Stomach (tissue), 9 donors: Measurements from ENCODE around the gene IQCN. TPM values are rescaled to one million over a fixed set of nuclear protein-coding genes. Genes with fewer than 3 reads are reported as not detected.

Source experiments
- DNase-seq, 2 donors: peaks; one replicate each; pipeline versions ENCODE4 v3.0.0 to v3.0.0-alpha.2; 2013 to 2019
- H3K27ac ChIP-seq, 5 donors: fragments of 200-600 bp in 4 of 5; sonication (generic) in 4 of 5; one replicate each; pipeline ENCODE4 v1.5.1; 2013 to 2019; ENCODE audit warnings: mild to moderate bottlenecking in 1 of 5, moderate library complexity in 1 of 5
- H3K27me3 ChIP-seq, 3 donors: fragments of 200-600 bp; sonication (generic); one replicate each; pipeline ENCODE4 v1.5.1; 2017 to 2019; ENCODE audit warnings: mixed run types in 1 of 3
- H3K36me3 ChIP-seq, 4 donors: fragments of 200-600 bp; sonication (generic); 1 replicate in 3 of 4; 2 replicates in 1 of 4; pipeline ENCODE4 v1.5.1; 2016 to 2019
- H3K4me1 ChIP-seq, 4 donors: fragments of 200-600 bp; sonication (generic); one replicate each; pipeline ENCODE4 v1.5.1; 2016 to 2019
- H3K4me3 ChIP-seq, 4 donors: fragments of 200-600 bp; sonication (generic) in 3 of 4; one replicate each; pipeline ENCODE4 v1.5.1; 2016 to 2019; ENCODE audit warnings: mild to moderate bottlenecking in 1 of 4
- H3K9me3 ChIP-seq, 4 donors: fragments of 200-600 bp; sonication (generic); one replicate each; pipeline ENCODE4 v1.5.1; 2016 to 2019
- EP300 ChIP-seq: sonication (generic); formaldehyde crosslinking; IDR thresholded peaks from one replicate; pipeline ENCODE4 v1.6.1; 2017; ENCODE audit warnings: antibody characterized with exemption
- POLR2A ChIP-seq, 4 donors: fragments of 450-650 bp; IDR thresholded peaks; one replicate each; pipeline ENCODE4 v1.6.1; 2016; ENCODE audit warnings: antibody characterized with exemption in 4 of 4, control low read depth in 2 of 4, mild to moderate bottlenecking in 1 of 4, moderate library complexity in 1 of 4
- POLR2AphosphoS5 ChIP-seq, 3 donors: sonication (generic); formaldehyde crosslinking; IDR thresholded peaks; one replicate each; pipeline ENCODE4 v1.6.1; 2016; ENCODE audit warnings: antibody characterized with exemption in 3 of 3
- WGBS, 5 donors: extraction: QIAGEN DNeasy Blood & Tissue Kit in 3 of 5; methylation state at CpG; one replicate each; pipeline versions ENCODE4 v1.1.5 to v1.1.7; 2013 to 2018; 5-methylcytosine and 5-hydroxymethylcytosine counted together
- intact Hi-C: fragments of 100-400 bp; cut with DNase I; formaldehyde crosslinking; loops from one replicate; pipeline ENCODE4 v1.15.1; 2023; ENCODE audit warnings: low total_unique reads
- polyA plus RNA-seq, 3 donors: library from polyadenylated mRNA; stranded (reverse); fragments of 200-250 nt; gene quantifications; one replicate each; pipeline ENCODE4 v1.2.3, GENCODE V29; 2013
- total RNA-seq, 5 donors: library from RNA; depleted of rRNA; stranded (reverse); fragments of >200 nt; gene quantifications; one replicate each; pipeline versions ENCODE4 v1.1.0 to v1.2.3, GENCODE V29; 2014 to 2016
- TF ChIP-seq, protein P1 (sequence below), 7 experiments: fragments of 450-650 bp in 4 of 7; fragments of 200-600 bp in 3 of 7; sonication (generic) in 3 of 7; IDR thresholded peaks; one replicate each; pipeline ENCODE4 v1.5.1; 2016 to 2019; ENCODE audit warnings: antibody characterized with exemption in 7 of 7, control low read depth in 2 of 7, mild to moderate bottlenecking in 1 of 7
- donor health status: healthy with polysubstance abuse.
- donor health status: Bipolar disorder and iron deficiency.
- donor health status: healthy.

IQCN gene
- total and polyA plus RNA-seq, 8 donors, result 1.4 to 35.7 (median 2.7) TPM; not detected in 1

DNA sequence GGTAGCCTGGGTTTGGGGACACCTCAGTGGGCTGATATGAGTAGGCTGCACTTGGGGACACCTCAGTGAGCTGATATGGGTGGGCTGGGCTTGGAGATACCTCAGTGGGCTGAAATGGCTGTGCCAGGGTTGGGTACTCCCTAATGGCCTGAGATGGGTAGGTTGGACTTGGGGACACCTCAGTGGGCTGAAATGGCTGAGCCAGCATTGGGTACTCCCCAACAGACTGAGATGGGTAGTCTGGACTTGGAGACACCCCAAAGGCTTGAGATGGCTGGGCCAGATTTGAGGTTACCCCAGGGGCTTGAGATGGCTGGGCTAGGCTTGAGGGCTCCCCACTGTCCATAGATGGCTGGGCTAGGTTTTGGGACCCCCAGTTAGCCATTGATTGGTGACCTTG is 12.1 kb downstream of the IQCN start:
- Histone ChIP-seq H3K4me3 (no peak overlapping the region), H3K36me3 (peaks cover 16 to 50% (median 44%) of the 10 kb centered on the region in 4 donors), H3K27me3 (no peaks in the 10 kb centered on the region), H3K4me1 (no peaks in the 10 kb centered on the region), H3K27ac (no peak overlapping the region), H3K9me3 (no peaks in the 10 kb centered on the region)
- DNase-seq, result peak in 1 of 2 donors; percentile 3
- no peak for TF ChIP-seq POLR2A (IDR thresholded peaks at IDR 0.05)
- TF ChIP-seq, protein P1, sequence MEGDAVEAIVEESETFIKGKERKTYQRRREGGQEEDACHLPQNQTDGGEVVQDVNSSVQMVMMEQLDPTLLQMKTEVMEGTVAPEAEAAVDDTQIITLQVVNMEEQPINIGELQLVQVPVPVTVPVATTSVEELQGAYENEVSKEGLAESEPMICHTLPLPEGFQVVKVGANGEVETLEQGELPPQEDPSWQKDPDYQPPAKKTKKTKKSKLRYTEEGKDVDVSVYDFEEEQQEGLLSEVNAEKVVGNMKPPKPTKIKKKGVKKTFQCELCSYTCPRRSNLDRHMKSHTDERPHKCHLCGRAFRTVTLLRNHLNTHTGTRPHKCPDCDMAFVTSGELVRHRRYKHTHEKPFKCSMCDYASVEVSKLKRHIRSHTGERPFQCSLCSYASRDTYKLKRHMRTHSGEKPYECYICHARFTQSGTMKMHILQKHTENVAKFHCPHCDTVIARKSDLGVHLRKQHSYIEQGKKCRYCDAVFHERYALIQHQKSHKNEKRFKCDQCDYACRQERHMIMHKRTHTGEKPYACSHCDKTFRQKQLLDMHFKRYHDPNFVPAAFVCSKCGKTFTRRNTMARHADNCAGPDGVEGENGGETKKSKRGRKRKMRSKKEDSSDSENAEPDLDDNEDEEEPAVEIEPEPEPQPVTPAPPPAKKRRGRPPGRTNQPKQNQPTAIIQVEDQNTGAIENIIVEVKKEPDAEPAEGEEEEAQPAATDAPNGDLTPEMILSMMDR (IDR thresholded peaks at IDR 0.05), result no peak
- TF ChIP-seq POLR2AphosphoS5 (IDR thresholded peaks at IDR 0.05), result no peak
- no peak for TF ChIP-seq EP300
- intact Hi-C loops, result no loop called here

DNA sequence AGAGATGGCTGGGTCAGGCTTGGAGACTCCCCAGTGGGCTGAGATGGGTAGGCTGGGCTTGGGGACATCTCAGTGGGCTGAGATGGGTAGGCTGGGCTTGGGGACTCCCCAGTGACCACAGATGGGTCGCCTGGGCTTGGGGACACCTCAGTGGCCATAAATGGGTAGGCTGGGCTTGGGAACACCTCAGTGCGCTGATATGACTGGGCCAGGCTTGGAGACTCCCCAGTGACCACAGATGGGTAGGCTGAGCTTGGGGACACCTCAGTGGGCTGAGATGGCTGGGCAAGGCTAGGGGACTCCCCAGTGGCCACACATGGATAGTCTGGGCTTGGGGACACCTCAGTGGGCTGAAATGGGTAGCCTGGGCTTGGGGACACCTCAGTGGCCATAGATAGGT is 12.8 kb downstream of the IQCN start:
- intact Hi-C loops, result no loop called here
- WGBS, 5 donors, result 83 to 100% (median 90%) methylated on average over 1 to 2 of the region's 2 CpGs
- Histone ChIP-seq H3K4me1 (no peaks in the 10 kb centered on the region), H3K27ac (no peak overlapping the region), H3K4me3 (no peak overlapping the region), H3K27me3 (no peaks in the 10 kb centered on the region), H3K9me3 (no peaks in the 10 kb centered on the region), H3K36me3 (peaks cover 10 to 46% (median 40%) of the 10 kb centered on the region in 4 donors)
- TF ChIP-seq POLR2AphosphoS5 (IDR thresholded peaks at IDR 0.05) (no peak), EP300 (no peak), POLR2A (IDR thresholded peaks at IDR 0.05) (no peak)
- TF ChIP-seq, protein P1 (IDR thresholded peaks at IDR 0.05), result no peak
- DNase-seq, result no peak

DNA sequence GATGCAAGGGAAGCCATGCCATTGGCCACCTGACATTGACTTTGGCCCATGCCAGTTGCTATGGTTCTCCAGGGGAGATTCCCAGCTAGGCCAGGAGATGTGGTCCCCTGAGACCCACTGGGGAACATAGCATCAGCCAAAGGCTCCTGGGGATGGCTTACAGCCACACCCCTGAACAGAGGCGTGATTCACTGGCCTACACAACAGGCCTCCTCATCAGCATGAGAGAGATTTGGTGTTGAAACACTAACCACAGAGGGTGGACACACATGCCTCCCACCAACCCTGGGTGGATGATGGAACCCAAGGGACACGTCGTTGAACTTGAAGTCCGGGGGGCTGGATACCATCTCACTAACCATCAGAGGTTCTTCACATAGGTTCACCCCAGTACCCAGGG is 14.4 kb downstream of the IQCN start:
- Histone ChIP-seq H3K36me3 (peaks cover 0 to 30% (median 25%) of the 10 kb centered on the region in 4 donors), H3K27me3 (peaks cover 0 to 10% (median 0%) of the 10 kb centered on the region in 3 donors), H3K27ac (no peak overlapping the region), H3K4me3 (no peak overlapping the region), H3K9me3 (no peaks in the 10 kb centered on the region), H3K4me1 (peaks cover 0 to 9% (median 2%) of the 10 kb centered on the region in 4 donors)
- intact Hi-C loops, result no loop called here
- no peak for TF ChIP-seq POLR2AphosphoS5 (IDR thresholded peaks at IDR 0.05)
- TF ChIP-seq, protein P1 (IDR thresholded peaks at IDR 0.05), result no peak
- no peak for TF ChIP-seq EP300
- TF ChIP-seq POLR2A (IDR thresholded peaks at IDR 0.05), result no peak
- WGBS, 5 donors, result 78 to 93% (median 91%) methylated on average over 4 of the region's 4 CpGs
- no peak for DNase-seq

DNA sequence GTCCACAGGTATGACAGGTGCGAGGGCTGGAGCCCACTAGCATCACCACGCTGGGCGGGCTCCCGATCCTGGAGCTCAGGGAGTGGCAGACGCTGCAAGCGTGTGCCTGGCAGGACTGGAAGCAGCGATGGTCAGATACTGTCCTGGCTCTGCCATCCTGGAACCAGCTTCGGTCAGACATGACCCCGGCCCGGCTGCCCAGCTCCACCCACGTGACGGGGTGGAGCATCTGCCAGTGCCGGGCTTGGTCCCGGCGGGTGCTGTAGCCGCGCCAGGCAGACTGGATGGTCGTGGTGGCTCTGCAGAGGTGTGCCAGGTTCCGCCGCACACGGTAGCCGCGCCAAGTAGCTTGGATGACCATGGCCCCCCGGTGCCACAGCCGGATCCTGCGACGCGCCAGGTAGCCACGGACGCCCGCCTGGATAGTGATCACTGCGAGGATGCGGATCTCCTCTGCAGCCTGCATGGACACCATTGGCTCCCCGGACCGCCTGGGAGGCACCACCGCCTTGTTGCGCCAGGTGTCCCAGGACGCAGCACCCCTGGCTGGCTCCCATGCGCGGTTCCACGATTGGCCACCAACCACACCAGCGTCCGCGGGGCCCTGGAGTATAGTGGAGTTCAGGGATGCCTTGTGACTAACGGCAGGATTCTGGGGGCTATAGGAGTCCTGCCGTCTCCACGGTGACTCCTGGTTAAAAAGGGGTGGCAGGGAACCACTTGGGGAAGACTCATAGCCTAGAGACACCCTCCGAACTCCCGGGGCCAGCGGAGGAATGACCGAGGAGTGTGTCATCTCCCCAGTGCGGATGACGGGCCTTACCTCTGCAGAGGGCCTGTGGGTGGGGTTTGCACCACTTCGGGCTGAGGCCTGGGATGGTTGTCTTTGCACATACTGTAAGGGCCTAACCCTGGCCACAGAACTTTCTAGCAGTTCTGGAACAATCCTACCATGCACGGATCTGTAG is 16.5 kb downstream of the IQCN start:
- Histone ChIP-seq H3K27ac (no peak overlapping the region), H3K27me3 (peaks cover 0 to 19% (median 0%) of the 10 kb centered on the region in 3 donors), H3K9me3 (no peaks in the 10 kb centered on the region), H3K4me3 (no peak overlapping the region), H3K4me1 (peaks cover 0 to 10% (median 5%) of the 10 kb centered on the region in 4 donors), H3K36me3 (peaks cover 0 to 17% (median 7%) of the 10 kb centered on the region in 4 donors)
- 86 to 94% (median 89%) methylated on average over 19 to 55 of the region's 55 CpGs for WGBS, 5 donors
- no peak for DNase-seq
- TF ChIP-seq EP300 (no peak), POLR2AphosphoS5 (IDR thresholded peaks at IDR 0.05) (no peak), POLR2A (IDR thresholded peaks at IDR 0.05) (no peak)
- TF ChIP-seq, protein P1 (IDR thresholded peaks at IDR 0.05), result no peak
- intact Hi-C loops, result no loop called here
